GM23248 (cell line): ENCODE results near the gene KCNAB1. TPM values are rescaled to one million over a fixed set of nuclear protein-coding genes. Genes with fewer than 3 reads are reported as not detected.
A peak's percentile ranks its signal among the peaks of the same experiment; 100 is the strongest.

Experiments
- DNase-seq: peaks from one replicate; pipeline ENCODE4 v3.0.0-alpha.2; 2015
- H2AFZ ChIP-seq: fragments of 200-600 bp; sonication (generic); 2 replicates; pipeline ENCODE4 v1.6.1; 2016; ENCODE audit warnings: antibody characterized with exemption
- H3F3A ChIP-seq: fragments of 200-600 bp; sonication (generic); 2 replicates; pipeline ENCODE4 v1.6.1; 2016; ENCODE audit warnings: mild to moderate bottlenecking, antibody characterized with exemption, mixed run types; ENCODE audit not compliant: insufficient read depth
- H3K27ac ChIP-seq: fragments of 200-600 bp; sonication (generic); 2 replicates; pipeline ENCODE4 v1.5.1; 2016; ENCODE audit warnings: mild to moderate bottlenecking
- H3K27me3 ChIP-seq: fragments of 200-600 bp; sonication (generic); replicated peaks from 2 replicates; pipeline ENCODE4 v1.6.1; 2016; ENCODE audit warnings: mild to moderate bottlenecking; ENCODE audit not compliant: insufficient read depth
- H3K36me3 ChIP-seq: fragments of 200-600 bp; sonication (generic); 2 replicates; pipeline ENCODE4 v1.6.1; 2016; ENCODE audit warnings: low read depth, mild to moderate bottlenecking
- H3K4me1 ChIP-seq: fragments of 200-600 bp; sonication (generic); 2 replicates; pipeline ENCODE4 v1.6.1; 2016; ENCODE audit warnings: mild to moderate bottlenecking; ENCODE audit not compliant: insufficient read depth
- H3K4me2 ChIP-seq: fragments of 200-600 bp; sonication (generic); one replicate; pipeline ENCODE4 v1.6.1; 2016; ENCODE audit warnings: mild to moderate bottlenecking; ENCODE audit not compliant: unreplicated experiment
- H3K4me3 ChIP-seq: fragments of 200-600 bp; sonication (generic); 2 replicates; pipeline ENCODE4 v1.5.1; 2016; ENCODE audit warnings: mild to moderate bottlenecking
- H3K79me2 ChIP-seq: fragments of 200-600 bp; sonication (generic); 2 replicates; pipeline ENCODE4 v1.6.1; 2016; ENCODE audit warnings: mild to moderate bottlenecking; ENCODE audit not compliant: insufficient read depth
- H3K9ac ChIP-seq: fragments of 200-600 bp; sonication (generic); 2 replicates; pipeline ENCODE4 v1.6.1; 2016; ENCODE audit warnings: mild to moderate bottlenecking
- H3K9me2 ChIP-seq: fragments of 200-600 bp; sonication (generic); 2 replicates; pipeline ENCODE4 v1.6.1; 2016; ENCODE audit warnings: mixed run types, mild to moderate bottlenecking, moderate library complexity; ENCODE audit not compliant: insufficient read depth
- H3K9me3 ChIP-seq: fragments of 200-600 bp; sonication (generic); one replicate; pipeline ENCODE4 v1.6.1; 2017; ENCODE audit warnings: low read depth
- H4K20me1 ChIP-seq: fragments of 200-600 bp; sonication (generic); 2 replicates; pipeline ENCODE4 v1.6.0; 2016; ENCODE audit not compliant: insufficient read depth
- EZH2 ChIP-seq: fragments of 200-600 bp; sonication (generic); IDR thresholded peaks from 2 replicates; pipeline ENCODE4 v1.6.1; 2018; ENCODE audit warnings: antibody characterized with exemption, mild to moderate bottlenecking; ENCODE audit not compliant: insufficient read depth, poor library complexity, severe bottlenecking
- EZH2phosphoT487 ChIP-seq: fragments of 200-600 bp; sonication (generic); IDR thresholded peaks from 2 replicates; pipeline ENCODE4 v1.6.1; 2018; ENCODE audit warnings: antibody characterized with exemption, moderate library complexity, mild to moderate bottlenecking, low read depth; ENCODE audit not compliant: insufficient read depth
- WGBS, 2 experiments: methylation state at CpG; one replicate each; pipeline ENCODE4 v1.1.6; 2015 to 2017; ENCODE audit warnings: low lambda C conversion rate in 2 of 2, low coverage in 1 of 2; ENCODE audit errors: missing lambda C conversion rate in 2 of 2; 5-methylcytosine and 5-hydroxymethylcytosine counted together
- in situ Hi-C: fragments of 300-500 bp; cut with MboI; formaldehyde crosslinking; loops from 2 replicates; pipeline ENCODE4 v1.15.0; 2020
- polyA plus RNA-seq: library from polyadenylated mRNA; unstranded; fragments of >200 nt; fragmentation: Nextera tagmentation; extraction: Ambion mirVana; gene quantifications from 2 replicates; pipeline ENCODE4 v1.2.1, GENCODE V29; 2016
- total RNA-seq: library from RNA; depleted of rRNA; stranded (reverse); fragments of >200 nt; shearing (Covaris generic); gene quantifications from 2 replicates; pipeline ENCODE4 v1.2.3, GENCODE V29; 2014

The KCNAB1 gene
- total and polyA plus RNA-seq, 2 experiments from 2014 or later, result 1.1 TPM; not detected in 1

DNA sequence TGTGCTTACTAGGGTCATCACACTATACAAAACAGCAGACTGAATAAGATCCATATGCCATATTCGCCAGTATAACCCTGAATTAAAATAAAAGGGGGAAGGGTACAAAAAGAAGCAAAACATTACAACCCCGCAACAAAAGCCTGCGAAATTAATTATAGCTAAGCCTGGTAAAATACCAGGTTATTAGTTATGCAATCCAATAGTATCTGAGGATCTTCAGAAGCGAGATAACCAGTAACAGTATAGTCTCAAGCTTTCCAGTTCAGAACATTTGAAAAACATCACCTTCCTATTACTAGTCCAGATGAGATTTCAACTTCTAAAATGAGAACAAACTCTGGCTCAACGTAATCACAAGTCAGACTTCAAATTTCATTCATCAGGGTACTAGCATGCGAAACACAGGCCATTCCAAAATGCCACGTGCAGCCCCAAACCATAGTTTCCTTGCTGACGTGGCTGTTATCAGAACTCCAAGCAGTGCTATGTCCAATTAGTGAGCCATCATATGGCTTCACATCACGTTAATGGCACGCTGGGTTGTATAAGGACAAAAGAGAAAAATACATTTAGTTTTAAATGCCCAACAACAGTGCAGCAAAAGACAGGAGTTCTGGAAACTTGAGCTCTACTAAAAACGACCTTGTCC, 433.5 kb downstream of the KCNAB1 start:
- Histone ChIP-seq H3K4me2 (peak overlapping the region; percentile 92), H3K9ac (peak overlapping the region; percentile 99), H3K4me1 (peaks cover 43% of the 10 kb centered on the region), H4K20me1 (no peaks in the 10 kb centered on the region), H3K36me3 (peaks cover 34% of the 10 kb centered on the region), H3K9me2 (no peaks in the 10 kb centered on the region), H3K27ac (peak overlapping the region; percentile 98), H3K4me3 (peak overlapping the region; percentile 98), H3K79me2 (peaks cover 61% of the 10 kb centered on the region), H2AFZ (no peak overlapping the region), H3K27me3 (no peaks in the 10 kb centered on the region), H3K9me3 (no peaks in the 10 kb centered on the region), H3F3A (peaks cover 56% of the 10 kb centered on the region)
- WGBS, 2 experiments, result 4% methylated on average over 11 of the region's 11 CpGs
- peak; percentile 91 for DNase-seq
- in situ Hi-C loops, result no loop called here
- TF ChIP-seq EZH2 (no peak), EZH2phosphoT487 (no peak)

- no peak for DNase-seq
- WGBS, 2 experiments, result 0 to 1% methylated on average over 11 of the region's 11 CpGs
- peak overlapping the region; percentile 98 for H3K27ac ChIP-seq
- peak overlapping the region; percentile 99 for H3K9ac ChIP-seq
- H3K4me2 ChIP-seq, result peak overlapping the region; percentile 92
- peaks cover 28% of the 10 kb centered on the region for H3K36me3 ChIP-seq
- H2AFZ ChIP-seq, result peak overlapping the region; percentile 68
- in situ Hi-C loops, result no loop called here
- H3F3A ChIP-seq, result peaks cover 49% of the 10 kb centered on the region
- peak overlapping the region; percentile 98 for H3K4me3 ChIP-seq
- H3K4me1 ChIP-seq, result peaks cover 37% of the 10 kb centered on the region
- no peaks in the 10 kb centered on the region for H4K20me1 ChIP-seq
- TF ChIP-seq EZH2 (no peak), EZH2phosphoT487 (no peak)
- H3K9me2 ChIP-seq, result no peaks in the 10 kb centered on the region
- H3K79me2 ChIP-seq, result peaks cover 54% of the 10 kb centered on the region
- no peaks in the 10 kb centered on the region for H3K9me3 ChIP-seq
- H3K27me3 ChIP-seq, result no peaks in the 10 kb centered on the region
These were observed 434.1 kb downstream of the KCNAB1 start for GRCh38 chr3:156554515-156554841.

- peak within 1 kb of the TSS; percentile 94 for H3K4me2 ChIP-seq
- in situ Hi-C loops, result no loop called here
- no peaks in the 10 kb centered on the region for H3K9me3 ChIP-seq
- peak within 1 kb of the TSS; percentile 98 for H3K27ac ChIP-seq
- H3K79me2 ChIP-seq, result peaks cover 49% of the 10 kb centered on the region
- H3K4me1 ChIP-seq, result peaks cover 31% of the 10 kb centered on the region
- no peaks in the 10 kb centered on the region for H4K20me1 ChIP-seq
- WGBS, 2 experiments, result 1 to 2% methylated on average over 54 to 58 of the region's 60 CpGs
- H3F3A ChIP-seq, result peaks cover 44% of the 10 kb centered on the region
- H3K27me3 ChIP-seq, result no peaks in the 10 kb centered on the region
- no peak for TF ChIP-seq EZH2phosphoT487
- TF ChIP-seq EZH2, result no peak
- H3K4me3 ChIP-seq, result peak within 1 kb of the TSS; percentile 98
- peak within 1 kb of the TSS; percentile 100 for H2AFZ ChIP-seq
- H3K9ac ChIP-seq, result peak within 1 kb of the TSS; percentile 99
- peaks cover 23% of the 10 kb centered on the region for H3K36me3 ChIP-seq
- H3K9me2 ChIP-seq, result no peaks in the 10 kb centered on the region
- peak; percentile 100 for DNase-seq
These were observed 434.7 kb downstream of the KCNAB1 start, which contains the start of gene SSR3 for GRCh38 chr3:156554842-156555687. Gene SSR3 (minus strand): TSS chr3:156555117. CDS start chr3:156555089, 28 bp downstream.

DNA sequence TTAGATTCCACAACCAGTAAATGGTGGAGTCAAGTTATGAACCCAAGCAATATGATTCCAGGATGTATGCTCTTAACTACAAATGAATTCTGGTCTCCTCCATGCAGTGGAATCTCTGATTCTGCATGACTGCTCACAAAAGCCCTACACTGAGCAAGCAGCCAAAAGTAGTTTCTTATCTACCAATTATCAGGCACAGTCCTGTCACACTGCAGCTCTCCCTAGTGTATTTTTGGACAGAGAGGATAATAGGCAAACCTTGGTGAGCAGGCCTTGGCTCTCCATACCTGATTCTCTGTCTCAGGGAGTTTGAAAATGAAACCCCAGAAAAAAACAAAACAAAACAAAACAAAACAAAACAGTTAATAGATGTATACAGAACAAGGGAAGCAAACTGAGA, 438.0 kb downstream of the KCNAB1 start:
- H3K79me2 ChIP-seq, result peaks cover 15% of the 10 kb centered on the region
- in situ Hi-C loops, result no loop called here
- H3K36me3 ChIP-seq, result no peaks in the 10 kb centered on the region
- peaks cover 11% of the 10 kb centered on the region; the same call in 1 of the 2 replicates for H3F3A ChIP-seq
- H3K4me2 ChIP-seq, result no peak overlapping the region
- no peak overlapping the region for H3K27ac ChIP-seq
- H3K9ac ChIP-seq, result no peak overlapping the region
- H3K4me3 ChIP-seq, result no peak overlapping the region
- H2AFZ ChIP-seq, result peak overlapping the region; percentile 34; the same call in 1 of the 2 replicates
- TF ChIP-seq EZH2phosphoT487 (no peak), EZH2 (no peak)
- H4K20me1 ChIP-seq, result no peaks in the 10 kb centered on the region
- no peak for DNase-seq
- no peaks in the 10 kb centered on the region for H3K9me3 ChIP-seq
- no peaks in the 10 kb centered on the region for H3K27me3 ChIP-seq
- H3K4me1 ChIP-seq, result no peaks in the 10 kb centered on the region
- H3K9me2 ChIP-seq, result no peaks in the 10 kb centered on the region
